Endodermal cell (in vitro differentiated cells): ENCODE data around the gene MAST3. TPM values are rescaled to one million over a fixed set of nuclear protein-coding genes. Genes with fewer than 3 reads are reported as not detected.

ENCODE experiments used
- DNase-seq: peaks from one replicate; pipeline ENCODE4 v3.0.0-alpha.2; 2017
- H3K27ac ChIP-seq: 2 replicates; pipeline ENCODE4 v1.5.1; 2013; ENCODE audit warnings: mild to moderate bottlenecking, low read depth, low read length, moderate library complexity
- H3K27me3 ChIP-seq: 2 replicates; pipeline ENCODE4 v1.6.1; 2013; ENCODE audit warnings: mild to moderate bottlenecking, low read length, moderate library complexity; ENCODE audit not compliant: insufficient read depth, control insufficient read depth, poor library complexity, severe bottlenecking
- H3K36me3 ChIP-seq: 2 replicates; pipeline ENCODE4 v1.7.0; 2013; ENCODE audit warnings: mild to moderate bottlenecking, low read length, moderate library complexity; ENCODE audit not compliant: control insufficient read depth, insufficient read depth
- H3K4me1 ChIP-seq: one replicate; pipeline ENCODE4 v1.7.0; 2013; ENCODE audit warnings: low read length; ENCODE audit not compliant: control insufficient read depth, insufficient read depth
- H3K4me3 ChIP-seq: 2 replicates; pipeline ENCODE4 v1.5.1; 2013; ENCODE audit warnings: mild to moderate bottlenecking, low read length, moderate library complexity
- H3K9ac ChIP-seq: 2 replicates; pipeline ENCODE4 v1.6.1; 2013; ENCODE audit warnings: mild to moderate bottlenecking, low read length, moderate library complexity; ENCODE audit not compliant: poor library complexity, severe bottlenecking; ENCODE audit errors: extremely low read depth
- H3K9me3 ChIP-seq: 2 replicates; pipeline ENCODE4 v1.6.1; 2013; ENCODE audit warnings: mild to moderate bottlenecking, low read length, moderate library complexity; ENCODE audit not compliant: control insufficient read depth
- H3K27ac Mint-ChIP-seq: 2 replicates; pipeline ENCODE4 v1.8.0; 2020; ENCODE audit warnings: mixed read lengths
- H3K27me3 Mint-ChIP-seq: 2 replicates; pipeline ENCODE4 v1.8.0; 2021; ENCODE audit warnings: mild to moderate bottlenecking, mixed read lengths; ENCODE audit not compliant: insufficient read depth
- H3K36me3 Mint-ChIP-seq: 2 replicates; pipeline ENCODE4 v1.8.0; 2020; ENCODE audit warnings: low read depth, mixed read lengths
- H3K4me1 Mint-ChIP-seq: 2 replicates; pipeline ENCODE4 v1.8.0; 2020; ENCODE audit warnings: mixed read lengths
- H3K4me3 Mint-ChIP-seq: 2 replicates; pipeline ENCODE4 v1.8.0; 2020; ENCODE audit warnings: mild to moderate bottlenecking, moderate library complexity, mixed read lengths
- H3K9me3 Mint-ChIP-seq: 2 replicates; pipeline ENCODE4 v1.8.0; 2020; ENCODE audit warnings: mild to moderate bottlenecking, mixed read lengths
- WGBS, 2 experiments: methylation state at CpG; one replicate each; pipeline versions ENCODE4 v1.1.5 to v1.1.7; 2013; ENCODE audit warnings: missing lambda C conversion rate in 2 of 2, mixed read lengths in 1 of 2; ENCODE audit not compliant: insufficient coverage in 1 of 2, insufficient read length in 1 of 2; 5-methylcytosine and 5-hydroxymethylcytosine counted together
- total RNA-seq, 2 donors: library from RNA; stranded (reverse); fragmentation: NEBNext Ultra II Directional in 1 of 2; extraction: Animal tissue kit (Norgen Biotek cat#: 25700) in 1 of 2; gene quantifications; 2 replicates in 1 of 2; 3 replicates in 1 of 2; pipeline ENCODE4 v1.2.1, GENCODE V29; 2021
- TF ChIP-seq, protein P1 (sequence below): fragments of 200-600 bp; sonication (generic); conservative IDR thresholded peaks from 2 replicates; pipeline ENCODE4 v1.5.0; 2021; ENCODE audit warnings: antibody characterized with exemption, mild to moderate bottlenecking

Gene MAST3
- total RNA-seq, 2 donors from 2014 or later: 13.0 to 15.1 TPM

DNA sequence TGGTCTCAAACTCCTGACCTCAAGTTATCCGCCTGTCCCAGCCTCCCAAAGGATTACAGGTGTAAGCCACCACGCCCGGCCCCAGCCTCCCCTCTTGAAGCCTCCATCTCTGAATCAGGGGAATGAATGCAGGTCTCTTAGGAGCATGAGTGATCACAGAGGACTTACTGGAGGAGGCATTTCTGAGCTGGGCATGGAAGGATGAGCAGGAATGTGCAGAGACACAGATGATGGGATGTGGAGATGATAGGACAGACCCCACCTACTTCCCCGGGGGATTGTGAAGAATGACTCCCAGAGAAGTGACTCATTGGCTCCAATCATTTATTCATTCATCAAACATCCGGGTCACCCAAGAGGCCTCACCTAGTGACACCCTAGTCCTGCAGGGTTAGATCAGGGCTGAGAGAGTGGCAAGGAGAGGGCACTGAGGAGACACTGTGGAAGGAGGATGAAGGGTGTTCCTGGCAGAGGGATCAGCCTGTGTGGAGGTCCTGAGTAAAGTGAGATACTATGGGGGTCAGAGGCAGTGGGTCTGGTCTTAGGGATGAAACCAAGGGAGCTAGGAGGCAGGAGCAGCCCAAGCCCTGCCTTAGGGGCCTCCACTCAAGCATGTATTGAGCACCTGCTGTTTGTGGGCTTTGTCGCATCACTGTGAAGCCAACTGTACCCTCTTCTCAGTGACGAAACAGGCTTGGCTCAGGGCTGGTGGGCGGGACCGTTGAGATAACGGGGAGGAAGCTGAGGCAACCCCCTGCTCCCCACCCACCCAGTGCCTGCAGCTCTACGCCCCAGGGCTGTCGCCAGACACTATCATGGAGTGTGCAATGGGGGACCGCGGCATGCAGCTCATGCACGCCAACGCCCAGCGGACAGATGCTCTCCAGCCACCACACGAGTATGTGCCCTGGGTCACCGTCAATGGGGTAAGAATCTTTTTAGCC is 79.1 kb downstream of the MAST3 start:
- Mint-ChIP-seq H3K4me3 (no peak overlapping the region), H3K4me1 (no peaks in the 10 kb centered on the region), H3K27me3 (peaks cover 14% of the 10 kb centered on the region), H3K9me3 (no peaks in the 10 kb centered on the region), H3K27ac (no peak overlapping the region), H3K36me3 (peaks cover 3% of the 10 kb centered on the region)
- Histone ChIP-seq H3K36me3 (no peaks in the 10 kb centered on the region), H3K4me1 (peaks cover 3% of the 10 kb centered on the region), H3K9ac (no peak overlapping the region), H3K9me3 (no peaks in the 10 kb centered on the region), H3K27ac (no peak overlapping the region), H3K4me3 (no peak overlapping the region), H3K27me3 (peaks cover 19% of the 10 kb centered on the region)
- TF ChIP-seq, protein P1, sequence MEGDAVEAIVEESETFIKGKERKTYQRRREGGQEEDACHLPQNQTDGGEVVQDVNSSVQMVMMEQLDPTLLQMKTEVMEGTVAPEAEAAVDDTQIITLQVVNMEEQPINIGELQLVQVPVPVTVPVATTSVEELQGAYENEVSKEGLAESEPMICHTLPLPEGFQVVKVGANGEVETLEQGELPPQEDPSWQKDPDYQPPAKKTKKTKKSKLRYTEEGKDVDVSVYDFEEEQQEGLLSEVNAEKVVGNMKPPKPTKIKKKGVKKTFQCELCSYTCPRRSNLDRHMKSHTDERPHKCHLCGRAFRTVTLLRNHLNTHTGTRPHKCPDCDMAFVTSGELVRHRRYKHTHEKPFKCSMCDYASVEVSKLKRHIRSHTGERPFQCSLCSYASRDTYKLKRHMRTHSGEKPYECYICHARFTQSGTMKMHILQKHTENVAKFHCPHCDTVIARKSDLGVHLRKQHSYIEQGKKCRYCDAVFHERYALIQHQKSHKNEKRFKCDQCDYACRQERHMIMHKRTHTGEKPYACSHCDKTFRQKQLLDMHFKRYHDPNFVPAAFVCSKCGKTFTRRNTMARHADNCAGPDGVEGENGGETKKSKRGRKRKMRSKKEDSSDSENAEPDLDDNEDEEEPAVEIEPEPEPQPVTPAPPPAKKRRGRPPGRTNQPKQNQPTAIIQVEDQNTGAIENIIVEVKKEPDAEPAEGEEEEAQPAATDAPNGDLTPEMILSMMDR: no peak
- DNase-seq: no peak
- WGBS, 2 experiments: 92 to 96% methylated on average over 9 to 19 of the region's 19 CpGs

GRCh38 chr19:18179957-18180356 is 82.4 kb downstream of the MAST3 start:
- Mint-ChIP-seq H3K27ac (no peak overlapping the region), H3K4me3 (no peak overlapping the region), H3K9me3 (no peaks in the 10 kb centered on the region), H3K27me3 (peaks cover 6% of the 10 kb centered on the region), H3K36me3 (no peaks in the 10 kb centered on the region), H3K4me1 (no peaks in the 10 kb centered on the region)
- 89 to 100% methylated on average over 2 to 3 of the region's 5 CpGs for WGBS, 2 experiments
- H3K36me3 ChIP-seq: no peaks in the 10 kb centered on the region
- H3K9me3 ChIP-seq: no peaks in the 10 kb centered on the region
- TF ChIP-seq, protein P1: no peak
- no peak overlapping the region for H3K4me3 ChIP-seq
- no peaks in the 10 kb centered on the region for H3K4me1 ChIP-seq
- H3K27me3 ChIP-seq: peaks cover 6% of the 10 kb centered on the region
- no peak overlapping the region for H3K27ac ChIP-seq
- no peak for DNase-seq
- H3K9ac ChIP-seq: no peak overlapping the region

GRCh38 chr19:18183529-18183928 is 86.0 kb downstream of the MAST3 start:
- H3K9me3 ChIP-seq: no peaks in the 10 kb centered on the region

More at GRCh38 chr19:18183529-18183928, 86.0 kb downstream of the MAST3 start:
- H3K4me3 ChIP-seq: no peak overlapping the region
- no peak overlapping the region for H3K27ac ChIP-seq
- TF ChIP-seq, protein P1: no peak
- Mint-ChIP-seq H3K27ac (no peak overlapping the region), H3K4me3 (no peak overlapping the region), H3K4me1 (peaks cover 4% of the 10 kb centered on the region), H3K27me3 (no peaks in the 10 kb centered on the region), H3K36me3 (no peaks in the 10 kb centered on the region), H3K9me3 (no peaks in the 10 kb centered on the region)
- H3K27me3 ChIP-seq: no peaks in the 10 kb centered on the region
- no peak for DNase-seq
- H3K9ac ChIP-seq: no peak overlapping the region
- no peaks in the 10 kb centered on the region for H3K36me3 ChIP-seq
- no peaks in the 10 kb centered on the region for H3K4me1 ChIP-seq
